Suprapubic skin (tissue), 4 donors: ENCODE measurements around the gene SNRPB2.

Experiments used
- POLR2A ChIP-seq, 2 donors: fragments of 450-650 bp; IDR thresholded peaks; one replicate each; pipeline ENCODE4 v1.6.1; 2017; ENCODE audit warnings: antibody characterized with exemption in 2 of 2, mild to moderate bottlenecking in 2 of 2, moderate library complexity in 2 of 2
- POLR2AphosphoS5 ChIP-seq, 3 donors: sonication (generic); formaldehyde crosslinking; IDR thresholded peaks; one replicate each; pipeline ENCODE4 v1.6.1; 2017; ENCODE audit warnings: antibody characterized with exemption in 3 of 3

GRCh38 chr20:16771213-16771612 is 41.4 kb downstream of the SNRPB2 start:
- TF ChIP-seq POLR2AphosphoS5 (IDR thresholded peaks at IDR 0.05): no peak
- no peak for TF ChIP-seq POLR2A (IDR thresholded peaks at IDR 0.05)
